ENCODE results near the gene TFDP3.

DNA sequence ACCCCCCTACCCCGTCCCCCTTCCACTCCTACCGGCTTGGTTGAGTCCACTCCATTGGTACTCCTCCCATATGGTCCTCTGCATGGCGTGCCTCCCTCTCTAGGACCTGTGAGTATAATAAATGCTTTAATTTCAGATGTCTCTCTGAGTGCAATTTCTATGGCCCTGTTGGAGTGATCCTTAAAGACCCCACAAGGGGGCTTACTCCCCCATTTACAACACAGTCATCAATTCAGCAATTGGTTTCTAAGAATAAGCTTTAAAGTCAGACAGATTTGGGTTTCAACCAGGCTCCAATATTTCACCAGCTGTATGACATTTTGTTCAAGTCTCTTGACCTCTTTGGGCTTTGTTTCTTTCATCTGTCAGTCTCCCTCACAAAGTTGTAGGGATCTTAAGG, 38.7 kb downstream of the TFDP3 start:
- TF ChIP-seq, protein P1, sequence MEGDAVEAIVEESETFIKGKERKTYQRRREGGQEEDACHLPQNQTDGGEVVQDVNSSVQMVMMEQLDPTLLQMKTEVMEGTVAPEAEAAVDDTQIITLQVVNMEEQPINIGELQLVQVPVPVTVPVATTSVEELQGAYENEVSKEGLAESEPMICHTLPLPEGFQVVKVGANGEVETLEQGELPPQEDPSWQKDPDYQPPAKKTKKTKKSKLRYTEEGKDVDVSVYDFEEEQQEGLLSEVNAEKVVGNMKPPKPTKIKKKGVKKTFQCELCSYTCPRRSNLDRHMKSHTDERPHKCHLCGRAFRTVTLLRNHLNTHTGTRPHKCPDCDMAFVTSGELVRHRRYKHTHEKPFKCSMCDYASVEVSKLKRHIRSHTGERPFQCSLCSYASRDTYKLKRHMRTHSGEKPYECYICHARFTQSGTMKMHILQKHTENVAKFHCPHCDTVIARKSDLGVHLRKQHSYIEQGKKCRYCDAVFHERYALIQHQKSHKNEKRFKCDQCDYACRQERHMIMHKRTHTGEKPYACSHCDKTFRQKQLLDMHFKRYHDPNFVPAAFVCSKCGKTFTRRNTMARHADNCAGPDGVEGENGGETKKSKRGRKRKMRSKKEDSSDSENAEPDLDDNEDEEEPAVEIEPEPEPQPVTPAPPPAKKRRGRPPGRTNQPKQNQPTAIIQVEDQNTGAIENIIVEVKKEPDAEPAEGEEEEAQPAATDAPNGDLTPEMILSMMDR (IDR thresholded peaks at IDR 0.05; ENCODE audit: low read depth, low read length, poor library complexity, severe bottlenecking): no peak
- no peak for TF ChIP-seq EZH2phosphoT487 (IDR thresholded peaks at IDR 0.05; ENCODE audit: borderline replicate concordance, low read length)

Measured in DOHH2 (cell line).